Osteocyte (in vitro differentiated cells): ENCODE data around the gene TBX2. TPM values are rescaled to one million over a fixed set of nuclear protein-coding genes. Genes with fewer than 3 reads are reported as not detected.

ENCODE experiments used
- DNase-seq: peaks from one replicate; pipeline ENCODE4 v3.0.0; 2021; ENCODE audit warnings: mixed read lengths; ENCODE audit not compliant: unreplicated experiment; ENCODE audit errors: extremely low spot score
- H3K27ac Mint-ChIP-seq: one replicate; pipeline ENCODE4 v1.8.0; 2021; ENCODE audit warnings: mild to moderate bottlenecking, mixed read lengths; ENCODE audit not compliant: unreplicated experiment
- H3K27me3 Mint-ChIP-seq: one replicate; pipeline ENCODE4 v1.8.0; 2021; ENCODE audit warnings: mixed read lengths; ENCODE audit not compliant: unreplicated experiment
- H3K36me3 Mint-ChIP-seq: one replicate; pipeline ENCODE4 v1.8.0; 2021; ENCODE audit warnings: mixed read lengths; ENCODE audit not compliant: unreplicated experiment
- H3K4me1 Mint-ChIP-seq: one replicate; pipeline ENCODE4 v1.8.0; 2021; ENCODE audit warnings: mixed read lengths; ENCODE audit not compliant: unreplicated experiment
- H3K4me3 Mint-ChIP-seq: one replicate; pipeline ENCODE4 v1.8.0; 2021; ENCODE audit warnings: mild to moderate bottlenecking, moderate library complexity, mixed read lengths; ENCODE audit not compliant: unreplicated experiment
- H3K9me3 Mint-ChIP-seq: one replicate; pipeline ENCODE4 v1.8.0; 2021; ENCODE audit warnings: mixed read lengths; ENCODE audit not compliant: unreplicated experiment
- CTCF ChIP-seq: fragments of 200-600 bp; sonication (generic); IDR thresholded peaks from 2 replicates; pipeline ENCODE4 v1.5.0; 2021; ENCODE audit warnings: antibody characterized with exemption, mild to moderate bottlenecking, moderate library complexity
- total RNA-seq: library from RNA; stranded (reverse); gene quantifications from 2 replicates; pipeline ENCODE4 v1.2.1, GENCODE V29; 2021

Gene TBX2
- total RNA-seq, 1 donor from 2014 or later = 25.9 TPM

- H3K27ac Mint-ChIP-seq = no peak overlapping the region
- DNase-seq = no peak
- no peak for TF ChIP-seq CTCF
- peaks cover 2% of the 10 kb centered on the region for H3K36me3 Mint-ChIP-seq
- H3K4me3 Mint-ChIP-seq = no peak overlapping the region
- no peaks in the 10 kb centered on the region for H3K9me3 Mint-ChIP-seq
- no peaks in the 10 kb centered on the region for H3K27me3 Mint-ChIP-seq
- peaks cover 9% of the 10 kb centered on the region for H3K4me1 Mint-ChIP-seq
Measured at GRCh38 chr17:61387511-61388305, 11.9 kb upstream of the TBX2 start.

DNA sequence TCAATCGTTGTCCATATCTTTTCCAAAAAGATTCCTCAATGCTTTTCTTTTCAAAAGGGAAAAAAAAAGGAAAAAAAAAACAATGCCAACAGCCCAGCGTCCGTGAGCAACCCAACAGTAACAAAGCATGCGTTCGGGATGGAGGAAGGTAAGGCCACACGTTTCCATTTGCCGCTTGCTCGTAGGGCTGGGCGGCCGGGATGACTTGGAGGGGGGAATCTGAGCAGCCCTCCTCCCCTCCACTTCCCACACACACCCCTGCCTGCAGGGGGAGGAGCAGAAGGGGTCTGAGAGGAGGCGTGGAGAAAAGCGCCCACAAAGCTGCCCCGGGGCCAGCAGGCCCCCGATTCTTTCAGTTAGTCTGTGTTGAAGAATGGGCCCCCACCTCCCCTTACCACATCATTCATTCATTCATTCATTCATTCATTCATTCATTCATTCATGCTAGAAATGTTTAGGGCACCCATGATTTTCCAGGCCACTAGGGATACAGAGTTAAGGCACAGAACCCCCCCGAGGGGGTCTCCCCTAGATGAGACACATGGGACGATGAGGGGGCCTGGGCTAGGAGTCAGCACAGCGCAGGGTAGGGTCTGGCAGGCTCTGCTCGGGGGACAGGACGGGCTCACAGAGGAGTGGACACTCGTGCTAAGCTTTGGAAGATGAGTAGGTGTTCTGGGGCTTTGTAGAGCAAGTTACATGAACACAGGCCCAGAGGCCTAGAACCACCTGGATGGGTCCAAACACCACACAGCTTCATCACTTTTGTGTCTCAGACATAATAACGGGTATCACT, 10.9 kb upstream of the TBX2 start:
- peaks cover 9% of the 10 kb centered on the region for H3K4me1 Mint-ChIP-seq
- no peak for DNase-seq
- no peaks in the 10 kb centered on the region for H3K9me3 Mint-ChIP-seq
- no peak overlapping the region for H3K27ac Mint-ChIP-seq
- TF ChIP-seq CTCF = no peak
- no peaks in the 10 kb centered on the region for H3K27me3 Mint-ChIP-seq
- H3K4me3 Mint-ChIP-seq = no peak overlapping the region
- H3K36me3 Mint-ChIP-seq = peaks cover 2% of the 10 kb centered on the region

DNA sequence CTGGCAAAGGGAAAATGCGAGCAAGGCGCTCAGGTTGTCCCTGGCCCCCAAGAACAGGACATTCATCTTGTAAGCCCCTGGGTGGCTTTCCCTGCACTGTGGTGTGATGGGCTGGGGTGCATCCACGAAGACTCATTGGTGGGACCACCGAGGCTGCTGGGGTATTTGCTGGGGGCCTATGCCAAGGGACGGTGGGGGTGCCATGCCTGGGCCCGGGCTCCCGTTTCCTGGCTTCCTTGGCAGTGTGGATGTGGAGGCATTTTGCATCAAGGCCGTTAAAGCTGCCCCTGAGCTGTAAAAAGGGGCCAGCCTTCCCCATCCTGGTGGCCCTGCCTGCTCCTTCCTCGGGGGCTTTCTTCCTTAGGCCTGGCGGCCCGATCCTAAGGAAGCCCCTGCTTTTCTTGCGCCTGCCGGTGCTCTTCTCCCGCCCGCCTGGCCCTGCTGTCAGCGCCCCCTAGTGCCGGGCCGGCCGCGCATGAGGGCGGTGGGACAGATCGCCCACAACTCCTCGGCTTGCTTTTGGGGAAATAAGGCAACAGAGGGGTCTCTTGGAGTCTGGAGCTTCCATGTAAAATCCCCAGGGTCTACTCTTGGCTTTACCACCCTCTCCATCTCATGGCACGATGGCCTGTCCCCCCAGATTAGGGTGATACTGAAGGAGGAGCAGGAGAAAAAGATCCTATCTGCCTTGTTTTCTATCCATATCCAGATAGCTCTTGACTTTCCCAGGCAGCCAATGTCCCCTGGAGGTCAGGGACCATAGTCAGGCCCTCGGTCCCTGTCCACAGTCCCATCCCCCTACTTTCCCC, 9.8 kb upstream of the TBX2 start:
- no peak for DNase-seq
- TF ChIP-seq CTCF = peak; percentile 92
- Mint-ChIP-seq H3K36me3 (peaks cover 2% of the 10 kb centered on the region), H3K9me3 (no peaks in the 10 kb centered on the region), H3K4me1 (peaks cover 14% of the 10 kb centered on the region), H3K4me3 (no peak overlapping the region), H3K27me3 (no peaks in the 10 kb centered on the region), H3K27ac (no peak overlapping the region)

- no peak for TF ChIP-seq CTCF
- no peaks in the 10 kb centered on the region for H3K9me3 Mint-ChIP-seq
- H3K4me3 Mint-ChIP-seq = no peak overlapping the region
- H3K27ac Mint-ChIP-seq = no peak overlapping the region
- peaks cover 13% of the 10 kb centered on the region for H3K4me1 Mint-ChIP-seq
- no peak for DNase-seq
- peaks cover 2% of the 10 kb centered on the region for H3K36me3 Mint-ChIP-seq
- H3K27me3 Mint-ChIP-seq = no peaks in the 10 kb centered on the region
Measured at GRCh38 chr17:61390479-61390791, 9.2 kb upstream of the TBX2 start.
